SJSA1 (cell line): ENCODE data around the gene RPL36. TPM values are rescaled to one million over a fixed set of nuclear protein-coding genes. Genes with fewer than 3 reads are reported as not detected.
"Not testable (repeated sequence)": the region's sequence is repeated elsewhere in the genome, so short reads cannot be mapped to it uniquely, and the experiment has no call there.

Experiments
- DNase-seq, 2 experiments: peaks; one replicate each; pipeline ENCODE4 v3.0.0-alpha.2; 2015 to 2020; ENCODE audit warnings: low spot score in 2 of 2, low read depth in 1 of 2
- H3K27ac ChIP-seq: fragments of 250-450 bp; sonication (Bioruptor Pico); 2 replicates; pipeline ENCODE4 v1.5.1; 2020; ENCODE audit warnings: mild to moderate bottlenecking, moderate library complexity
- H3K27me3 ChIP-seq: fragments of 250-450 bp; sonication (Bioruptor Pico); replicated peaks from 2 replicates; pipeline ENCODE4 v1.5.1; 2020; ENCODE audit warnings: mild to moderate bottlenecking, moderate library complexity
- H3K36me3 ChIP-seq: fragments of 250-450 bp; sonication (Bioruptor Pico); 2 replicates; pipeline ENCODE4 v1.5.1; 2020; ENCODE audit warnings: mild to moderate bottlenecking
- H3K4me1 ChIP-seq: fragments of 250-450 bp; sonication (Bioruptor Pico); replicated peaks from 2 replicates; pipeline ENCODE4 v1.6.1; 2021; ENCODE audit warnings: mild to moderate bottlenecking
- H3K4me3 ChIP-seq: fragments of 250-450 bp; sonication (Bioruptor Pico); 2 replicates; pipeline ENCODE4 v1.5.1; 2020; ENCODE audit warnings: mild to moderate bottlenecking
- H3K9me3 ChIP-seq: fragments of 250-450 bp; sonication (Bioruptor Pico); replicated peaks from 2 replicates; pipeline ENCODE4 v1.5.1; 2020; ENCODE audit warnings: mild to moderate bottlenecking
- total RNA-seq: library from RNA; depleted of rRNA; stranded (reverse); fragments of >200 nt; shearing (Covaris generic); gene quantifications from 2 replicates; pipeline ENCODE4 v1.2.3, GENCODE V29; 2014

The RPL36 gene
- total RNA-seq, 1 experiment from 2014 or later: 527 TPM

DNA sequence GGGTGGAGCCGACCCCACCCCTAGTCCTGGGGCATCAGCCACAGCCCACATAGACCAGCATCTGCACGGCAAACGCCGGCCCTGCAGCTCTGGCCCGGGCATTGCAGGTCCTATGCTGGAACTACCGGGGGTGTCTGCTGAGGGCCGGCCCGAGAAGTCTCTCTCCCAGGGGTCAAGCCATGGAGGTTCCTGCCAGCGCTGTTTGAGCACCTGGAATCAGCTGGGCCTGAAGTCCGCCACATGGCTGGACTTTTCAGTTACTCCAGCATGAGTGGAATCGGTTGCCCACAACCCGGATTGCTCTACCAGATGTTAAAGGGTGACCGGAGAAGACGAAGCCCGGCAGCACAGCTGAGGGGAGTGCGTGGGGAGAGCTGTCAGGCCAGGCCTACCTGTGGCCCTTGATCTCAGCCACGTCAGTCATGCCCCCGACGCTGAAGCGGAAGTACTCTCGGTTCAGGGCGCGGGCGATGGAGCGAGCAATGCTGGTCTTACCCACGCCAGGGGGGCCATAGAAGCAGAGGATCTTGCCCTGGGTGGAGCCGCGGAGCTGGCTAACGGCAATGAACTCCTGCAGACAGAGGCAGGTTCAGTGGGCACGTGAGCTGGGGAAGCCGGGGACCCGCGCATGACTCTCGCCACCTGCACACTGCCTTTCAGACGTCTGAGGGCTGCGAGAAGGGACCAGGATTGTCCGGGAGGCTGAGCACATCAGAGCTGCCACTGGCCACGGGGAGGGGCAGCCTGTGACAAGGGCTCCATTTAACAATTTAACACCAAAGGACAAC, 8.7 kb downstream of the RPL36 start:
- peaks cover 76% of the 10 kb centered on the region for H3K36me3 ChIP-seq

DNA sequence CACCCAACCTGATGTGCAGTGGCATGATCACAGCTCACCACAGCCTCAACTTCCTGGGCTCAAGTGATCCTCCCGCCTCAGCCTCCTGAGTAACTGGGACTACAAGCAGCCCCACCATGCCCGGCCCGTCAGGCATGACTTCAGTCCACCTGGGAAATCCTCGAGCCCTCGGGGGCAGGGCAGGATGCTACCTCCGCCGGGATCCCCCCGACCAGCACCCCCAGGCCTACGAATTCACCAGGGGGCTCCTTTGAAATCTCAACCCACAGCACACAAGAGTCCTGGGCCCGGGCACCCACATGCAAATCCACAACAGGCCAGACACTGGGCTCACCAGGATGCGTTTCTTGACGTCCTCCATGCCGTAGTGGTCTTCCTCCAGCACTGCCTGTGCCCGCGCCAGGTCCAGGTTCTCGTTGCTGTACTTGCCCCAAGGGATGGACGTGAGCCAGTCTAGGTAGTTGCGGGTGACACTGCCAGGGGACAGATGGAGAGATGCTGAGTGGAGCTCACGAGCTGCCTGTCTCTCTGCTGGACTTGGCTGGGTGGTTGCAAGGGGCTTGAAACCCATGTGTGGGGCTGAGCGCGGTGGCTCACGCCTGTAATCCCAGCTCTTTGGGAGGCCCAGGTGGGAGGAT, 10.5 kb downstream of the RPL36 start:
- no peak for DNase-seq
- peaks cover 76% of the 10 kb centered on the region for H3K36me3 ChIP-seq
- no peaks in the 10 kb centered on the region for H3K4me1 ChIP-seq
- no peaks in the 10 kb centered on the region for H3K9me3 ChIP-seq
- H3K27ac ChIP-seq: no peak overlapping the region
- H3K27me3 ChIP-seq: no peaks in the 10 kb centered on the region
- no peak overlapping the region for H3K4me3 ChIP-seq

More for the DNA sequence above, 8.7 kb downstream of the RPL36 start:
- Histone ChIP-seq H3K4me1 (no peaks in the 10 kb centered on the region), H3K27me3 (no peaks in the 10 kb centered on the region), H3K27ac (no peak overlapping the region), H3K4me3 (no peak overlapping the region), H3K9me3 (no peaks in the 10 kb centered on the region)
- DNase-seq: no peak

DNA sequence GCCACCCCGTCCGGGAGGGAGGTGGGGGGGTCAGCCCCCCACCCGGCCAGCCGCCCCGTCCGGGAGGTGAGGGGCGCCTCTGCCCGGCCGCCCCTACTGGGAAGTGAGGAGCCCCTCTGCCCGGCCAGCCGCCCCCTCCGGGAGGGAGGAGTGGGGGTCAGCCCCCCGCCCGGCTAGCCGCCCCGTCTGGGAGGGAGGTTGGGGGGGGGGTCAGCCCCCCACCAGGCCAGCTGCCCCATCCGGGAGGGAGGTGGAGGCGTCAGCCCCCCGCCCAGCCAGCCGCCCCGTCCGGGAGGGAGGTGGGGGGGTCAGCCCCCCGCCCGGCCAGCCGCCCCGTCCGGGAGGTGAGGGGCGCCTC, 11.9 kb downstream of the RPL36 start:
- not testable (repeated sequence) for DNase-seq, H3K4me1 ChIP-seq, H3K4me3 ChIP-seq, H3K27me3 ChIP-seq, H3K27ac ChIP-seq, H3K9me3 ChIP-seq
- H3K36me3 ChIP-seq: peaks cover 76% of the 10 kb centered on the region

DNA sequence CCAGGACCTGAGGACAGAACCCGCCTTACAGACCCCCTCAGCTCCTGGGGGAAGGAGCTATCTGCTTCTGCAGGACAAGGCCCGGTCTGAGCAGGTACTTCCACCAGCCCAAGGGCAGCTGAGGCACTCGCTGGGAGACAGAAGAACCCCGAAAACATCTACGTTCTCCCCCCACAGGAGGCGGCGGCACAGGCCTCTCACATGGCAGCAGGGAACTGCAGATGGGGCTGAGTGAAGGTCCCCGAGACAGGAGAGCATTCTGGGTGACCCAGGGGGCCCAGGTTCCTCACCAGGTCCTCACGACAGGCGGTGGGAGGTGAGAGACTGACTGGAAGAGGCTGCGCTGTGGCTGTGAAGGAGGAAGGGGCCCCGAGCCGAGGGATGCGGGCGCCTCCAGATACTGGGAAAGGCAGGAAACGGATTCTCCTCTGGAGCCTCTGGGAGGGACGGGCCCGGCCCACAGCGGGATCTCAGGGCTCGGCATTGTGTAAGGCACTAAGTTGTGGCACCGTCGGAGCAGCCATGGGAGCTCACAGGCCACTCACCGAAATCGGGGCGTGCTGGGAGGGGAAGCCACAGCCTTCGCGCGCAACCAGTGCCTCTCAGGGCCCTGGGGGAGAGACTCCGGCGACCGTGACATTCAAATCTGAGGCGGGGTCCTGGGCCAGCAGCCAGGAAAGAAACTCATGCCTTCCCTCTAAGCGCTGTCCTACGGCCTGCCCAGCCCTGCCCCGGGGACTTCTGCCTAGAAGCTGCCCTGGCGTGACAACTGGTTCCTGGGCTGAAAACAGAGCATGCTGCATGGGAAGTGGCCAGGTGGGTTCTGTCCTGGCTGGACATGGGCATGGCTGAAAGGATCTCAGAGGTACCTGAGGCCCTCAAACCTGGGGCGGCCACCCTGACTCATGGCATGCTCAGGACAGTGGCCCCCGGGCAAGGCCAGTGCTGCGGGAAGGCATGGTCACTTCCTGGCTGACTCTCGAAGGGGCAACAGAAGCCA, 14.0 kb downstream of the RPL36 start:
- Histone ChIP-seq H3K4me1 (no peaks in the 10 kb centered on the region), H3K9me3 (no peaks in the 10 kb centered on the region), H3K27ac (no peak overlapping the region), H3K4me3 (no peak overlapping the region), H3K27me3 (no peaks in the 10 kb centered on the region), H3K36me3 (peaks cover 81% of the 10 kb centered on the region)
- no peak for DNase-seq

DNA sequence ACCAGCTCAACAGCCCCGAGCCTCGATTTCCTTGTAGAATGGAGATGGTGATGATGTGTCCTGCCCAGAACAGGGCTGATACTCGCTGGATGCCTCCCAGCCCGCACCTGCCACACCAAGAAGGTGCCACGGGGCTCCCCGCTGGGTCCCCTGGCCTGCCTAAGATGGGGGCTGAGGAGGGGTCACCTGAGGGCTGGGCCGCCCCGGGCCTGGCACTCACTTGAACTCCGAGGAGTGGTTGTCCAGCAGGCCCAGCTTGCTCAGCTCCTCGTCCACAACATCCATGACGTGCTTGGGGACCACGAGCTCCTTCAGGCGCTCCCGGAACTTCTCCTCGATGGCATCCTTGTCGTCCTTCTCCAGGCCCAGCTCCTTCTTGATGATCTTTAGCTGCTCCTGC, 15.5 kb downstream of the RPL36 start:
- no peak for DNase-seq
- Histone ChIP-seq H3K4me1 (no peaks in the 10 kb centered on the region), H3K27me3 (no peaks in the 10 kb centered on the region), H3K4me3 (no peak overlapping the region), H3K9me3 (no peaks in the 10 kb centered on the region), H3K27ac (no peak overlapping the region), H3K36me3 (peaks cover 78% of the 10 kb centered on the region)

DNA sequence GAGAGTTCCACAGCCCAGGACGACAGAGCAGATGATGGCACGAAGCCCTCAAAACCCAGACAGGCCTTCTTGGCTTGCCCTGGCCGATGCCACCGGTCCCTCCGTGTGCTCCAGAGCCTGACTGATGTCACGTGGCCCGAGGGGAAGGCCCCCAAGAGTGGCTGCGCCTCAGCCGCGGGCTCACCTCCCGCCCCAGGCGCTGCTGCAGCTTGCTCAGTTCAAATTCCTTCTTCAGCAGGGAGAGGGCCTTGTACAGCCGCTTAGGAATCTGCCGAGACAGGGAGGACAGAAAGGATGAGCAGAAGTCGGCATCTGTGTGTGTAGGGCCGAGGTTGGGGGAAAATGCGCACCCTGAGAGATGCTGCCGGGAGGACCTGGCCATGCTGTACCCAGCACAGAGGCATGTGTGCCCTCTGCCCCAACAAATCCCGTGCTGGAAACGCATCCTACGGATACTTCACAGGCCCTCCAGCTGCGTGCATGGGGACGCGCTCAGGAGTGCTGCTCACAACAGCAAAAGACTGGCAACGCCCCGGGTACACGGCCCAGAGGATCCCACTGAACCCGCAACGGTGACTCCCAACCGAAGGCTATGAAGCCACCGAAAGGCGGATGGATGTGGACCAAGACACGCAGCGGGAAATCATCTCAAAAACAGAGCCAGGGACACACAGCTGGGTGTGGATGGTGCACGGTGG, 16.9 kb downstream of the RPL36 start:
- no peak overlapping the region for H3K4me3 ChIP-seq
- no peak for DNase-seq
- no peaks in the 10 kb centered on the region for H3K4me1 ChIP-seq
- no peaks in the 10 kb centered on the region for H3K9me3 ChIP-seq
- no peak overlapping the region for H3K27ac ChIP-seq
- H3K27me3 ChIP-seq: no peaks in the 10 kb centered on the region
- H3K36me3 ChIP-seq: peaks cover 85% of the 10 kb centered on the region

DNA sequence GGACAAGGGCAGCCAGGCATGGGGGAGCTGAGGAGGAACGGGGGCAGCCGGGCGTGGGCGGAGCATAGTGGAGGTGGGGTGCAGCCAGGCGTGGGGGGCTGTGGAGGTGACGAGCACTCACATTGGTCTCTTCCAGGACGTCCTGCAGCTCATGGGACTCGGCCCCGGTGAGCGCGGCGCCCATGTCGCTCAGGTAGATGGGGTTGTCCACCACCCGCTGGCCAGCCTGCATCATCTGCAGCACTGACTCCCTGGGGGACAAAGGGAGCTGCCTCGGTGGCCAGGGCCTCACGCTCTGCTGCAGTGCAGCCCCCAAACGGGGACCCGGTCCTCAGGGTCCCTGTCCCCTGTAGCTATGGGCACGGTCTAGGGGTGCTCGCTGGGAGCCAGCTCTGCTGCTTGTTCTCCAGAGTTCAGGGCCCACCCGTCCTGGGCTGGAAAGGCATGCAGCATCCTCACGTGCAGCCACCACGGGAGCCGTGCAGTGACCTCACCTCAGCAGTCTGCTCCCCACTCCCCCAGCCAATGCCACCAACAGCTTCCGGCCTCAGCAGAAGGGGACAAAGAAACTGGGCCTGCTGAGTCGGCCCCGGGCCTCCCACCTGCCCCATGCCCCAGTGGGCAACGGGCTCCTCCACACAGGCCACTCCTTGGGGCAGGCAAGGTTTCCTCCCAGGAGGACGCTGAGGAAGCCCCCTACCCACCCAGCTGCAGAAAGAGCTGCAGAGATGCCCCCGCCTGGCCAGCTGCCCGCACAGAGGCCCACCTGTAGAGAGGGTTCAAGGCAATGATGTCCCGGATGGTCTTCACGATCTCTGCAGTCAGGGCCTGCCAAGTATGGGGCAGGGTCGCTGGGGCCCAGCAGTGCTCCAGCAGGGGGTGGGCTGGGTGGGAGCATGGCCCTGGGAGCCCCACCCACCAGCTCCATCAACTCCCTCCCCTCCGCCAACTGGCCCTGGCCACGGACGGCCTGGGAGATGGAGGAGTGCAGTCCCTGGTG, 17.8 kb downstream of the RPL36 start:
- Histone ChIP-seq H3K4me3 (no peak overlapping the region), H3K4me1 (no peaks in the 10 kb centered on the region), H3K27me3 (no peaks in the 10 kb centered on the region), H3K27ac (no peak overlapping the region), H3K36me3 (peaks cover 94% of the 10 kb centered on the region), H3K9me3 (no peaks in the 10 kb centered on the region)
- no peak for DNase-seq

DNA sequence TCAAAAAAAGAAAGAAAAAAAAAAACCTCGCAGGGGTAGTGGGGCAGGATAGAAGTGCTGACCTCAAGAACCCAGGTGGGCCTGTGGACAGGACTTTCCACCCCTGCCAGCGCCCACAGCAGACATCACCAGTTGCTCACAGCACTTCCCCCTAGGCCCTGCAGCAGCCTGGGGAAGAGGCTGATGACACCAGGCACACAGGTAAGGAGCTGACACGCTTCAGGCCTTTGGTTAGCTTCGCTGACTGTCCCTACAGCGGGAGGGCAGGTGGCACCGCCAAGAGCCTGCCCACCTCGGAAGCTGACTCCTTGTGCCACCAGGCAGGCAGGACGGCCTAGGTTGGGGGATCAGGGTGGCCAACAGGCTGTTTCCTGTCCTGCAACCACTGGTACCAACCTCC, 20.9 kb downstream of the RPL36 start:
- H3K4me1 ChIP-seq: no peaks in the 10 kb centered on the region
- no peak for DNase-seq
- H3K9me3 ChIP-seq: no peaks in the 10 kb centered on the region
- H3K27me3 ChIP-seq: no peaks in the 10 kb centered on the region
- H3K27ac ChIP-seq: no peak overlapping the region
- peaks cover 83% of the 10 kb centered on the region for H3K36me3 ChIP-seq
- H3K4me3 ChIP-seq: no peak overlapping the region

DNA sequence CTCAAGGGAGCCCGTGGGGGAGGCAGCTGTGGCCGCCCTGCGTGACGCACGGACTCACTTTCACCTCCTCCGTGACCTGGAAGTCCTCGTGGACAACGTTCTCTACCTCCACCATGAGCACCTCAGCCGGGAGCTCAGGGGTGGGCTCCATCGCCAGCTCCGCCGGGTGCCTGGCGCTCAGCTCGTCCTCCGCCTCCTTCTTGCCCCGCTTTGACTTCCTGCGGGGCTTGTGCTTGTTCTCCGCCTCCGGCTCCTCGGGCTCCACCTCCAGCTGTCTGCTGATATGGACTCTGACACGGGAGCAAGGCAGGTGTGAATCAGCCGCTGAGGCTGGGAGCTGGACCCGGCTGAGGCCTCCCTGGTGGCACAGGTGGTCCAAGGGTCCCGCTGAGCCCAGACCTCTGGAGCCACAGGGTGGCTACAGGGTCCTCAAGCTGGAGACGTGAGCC, 21.6 kb downstream of the RPL36 start:
- H3K4me3 ChIP-seq: no peak overlapping the region
- no peak overlapping the region for H3K27ac ChIP-seq
- H3K4me1 ChIP-seq: no peaks in the 10 kb centered on the region
- no peaks in the 10 kb centered on the region for H3K9me3 ChIP-seq
- DNase-seq: no peak
- peaks cover 76% of the 10 kb centered on the region for H3K36me3 ChIP-seq
- H3K27me3 ChIP-seq: no peaks in the 10 kb centered on the region

DNA sequence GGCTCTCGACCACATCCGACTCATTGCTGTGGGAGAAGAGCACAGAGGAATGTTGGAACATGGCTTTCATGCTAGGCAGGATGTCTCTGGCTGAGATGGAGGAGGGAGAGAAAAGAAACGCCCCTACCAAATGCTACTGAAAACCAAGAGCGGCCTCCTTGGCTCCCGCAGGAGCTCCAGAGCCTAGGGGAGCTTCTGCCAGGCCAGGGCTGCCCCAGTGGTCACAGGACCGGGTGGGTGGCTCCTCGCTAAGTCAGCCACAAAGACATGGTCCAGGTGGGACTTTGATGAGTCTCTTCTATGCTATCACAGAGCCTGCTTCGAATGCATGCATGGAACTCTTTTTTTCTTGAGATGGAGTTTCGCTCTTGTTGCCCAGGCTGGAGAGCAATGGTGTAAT, 23.1 kb downstream of the RPL36 start:
- no peak for DNase-seq
- H3K4me1 ChIP-seq: peaks cover 4% of the 10 kb centered on the region
- H3K27ac ChIP-seq: no peak overlapping the region
- H3K36me3 ChIP-seq: peaks cover 72% of the 10 kb centered on the region
- H3K9me3 ChIP-seq: no peaks in the 10 kb centered on the region
- no peak overlapping the region for H3K4me3 ChIP-seq
- no peaks in the 10 kb centered on the region for H3K27me3 ChIP-seq

DNA sequence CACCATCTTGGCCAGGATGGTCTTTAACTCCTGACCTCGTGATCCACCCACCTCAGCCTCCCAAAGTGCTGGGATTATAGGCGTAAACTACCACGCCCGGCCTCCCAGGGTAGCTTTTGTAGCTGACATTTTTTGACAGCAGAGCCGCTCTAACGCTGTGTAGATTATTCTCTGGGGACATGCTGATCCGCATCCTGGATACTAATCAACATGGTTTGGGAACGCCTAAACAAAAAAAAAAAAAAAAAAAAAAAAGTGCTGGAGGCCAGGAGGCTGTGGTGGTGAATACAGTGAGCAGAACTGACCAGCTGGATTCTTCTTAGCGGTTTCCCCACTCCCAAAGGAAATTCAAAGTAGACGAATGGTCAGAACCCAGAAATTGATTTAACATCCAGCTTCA, 24.7 kb downstream of the RPL36 start:
- Histone ChIP-seq H3K4me1 (peaks cover 11% of the 10 kb centered on the region), H3K4me3 (no peak overlapping the region), H3K36me3 (peaks cover 64% of the 10 kb centered on the region), H3K27ac (no peak overlapping the region), H3K9me3 (no peaks in the 10 kb centered on the region), H3K27me3 (no peaks in the 10 kb centered on the region)
- no peak for DNase-seq

DNA sequence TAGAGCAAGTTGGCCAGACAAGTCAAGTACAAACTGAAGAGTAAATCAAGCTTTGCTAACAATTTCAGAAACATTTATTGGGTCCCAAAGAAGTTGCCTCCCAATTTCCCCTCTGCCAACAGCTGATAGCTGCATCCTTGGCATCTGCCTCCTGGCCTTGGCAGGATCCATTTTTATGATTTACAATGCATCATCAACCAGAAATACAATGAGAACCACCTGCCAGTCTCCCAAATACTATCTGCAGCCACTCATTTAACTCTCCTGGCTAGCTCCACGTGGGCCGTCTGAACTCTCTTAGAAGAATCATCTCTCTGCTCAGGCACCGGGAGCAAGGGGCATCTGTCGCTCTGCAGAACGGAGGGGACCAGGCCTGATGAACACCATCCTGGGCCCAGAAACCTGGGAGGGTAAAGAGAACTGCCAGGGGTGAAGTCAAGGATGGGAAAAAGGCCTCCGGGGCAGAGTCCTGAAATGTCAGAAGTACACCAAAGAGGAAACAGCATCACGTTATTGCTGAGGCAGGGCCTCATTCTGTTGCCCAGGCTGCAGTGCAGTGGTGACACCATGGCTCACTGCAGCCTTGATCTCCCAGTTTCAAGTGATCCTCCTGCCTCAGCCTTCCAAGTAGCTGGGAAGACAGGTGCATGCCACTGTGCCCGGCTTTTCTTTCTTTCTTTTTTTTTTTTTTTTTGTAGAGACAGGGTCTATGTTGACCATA, 27.3 kb downstream of the RPL36 start:
- no peak for DNase-seq
- no peaks in the 10 kb centered on the region for H3K27me3 ChIP-seq
- no peak overlapping the region for H3K27ac ChIP-seq
- H3K9me3 ChIP-seq: no peaks in the 10 kb centered on the region
- no peak overlapping the region for H3K4me3 ChIP-seq
- peaks cover 39% of the 10 kb centered on the region for H3K36me3 ChIP-seq
- peaks cover 15% of the 10 kb centered on the region for H3K4me1 ChIP-seq
